Right renal cortex interstitium (tissue), 3 donors: ENCODE data around the gene NDEL1. TPM values are rescaled to one million over a fixed set of nuclear protein-coding genes. Genes with fewer than 3 reads are reported as not detected.

Experiments used
- DNase-seq, 3 donors: peaks; one replicate each; pipeline ENCODE4 v3.0.0-alpha.2; 2013; ENCODE audit warnings: low read depth in 3 of 3, low spot score in 2 of 3
- polyA plus RNA-seq, 3 donors: library from polyadenylated mRNA; unstranded; fragments of 120-200 nt; gene quantifications; one replicate each; pipeline ENCODE4 v1.2.1, GENCODE V29; 2013; ENCODE audit not compliant: insufficient read length in 3 of 3

The NDEL1 gene
- polyA plus RNA-seq, 3 donors = 44.9 to 54.6 (median 45.9) TPM

GRCh38 chr17:8475781-8476180 is 40.1 kb downstream of the NDEL1 start:
- no peak for DNase-seq

DNA sequence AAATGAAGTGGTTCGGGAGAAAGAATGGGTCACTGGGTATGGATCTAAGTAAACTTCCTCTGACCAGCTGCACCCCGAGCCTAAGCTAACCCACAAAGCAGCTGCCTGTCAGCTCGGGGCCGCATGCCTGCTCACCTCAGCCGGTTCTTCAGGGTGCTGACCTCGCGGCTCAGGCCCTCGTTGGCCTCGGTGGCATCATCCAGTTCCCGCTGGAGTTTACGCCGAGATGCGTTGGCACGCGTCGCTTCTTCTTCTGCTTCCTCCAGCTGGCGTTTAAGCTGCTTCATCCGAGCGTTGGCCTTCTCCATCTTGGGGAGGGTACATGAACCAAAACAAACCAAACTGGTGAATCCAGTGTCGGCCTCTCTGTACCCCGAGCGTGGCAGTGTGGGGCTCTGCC is 41.1 kb downstream of the NDEL1 start:
- no peak for DNase-seq

DNA sequence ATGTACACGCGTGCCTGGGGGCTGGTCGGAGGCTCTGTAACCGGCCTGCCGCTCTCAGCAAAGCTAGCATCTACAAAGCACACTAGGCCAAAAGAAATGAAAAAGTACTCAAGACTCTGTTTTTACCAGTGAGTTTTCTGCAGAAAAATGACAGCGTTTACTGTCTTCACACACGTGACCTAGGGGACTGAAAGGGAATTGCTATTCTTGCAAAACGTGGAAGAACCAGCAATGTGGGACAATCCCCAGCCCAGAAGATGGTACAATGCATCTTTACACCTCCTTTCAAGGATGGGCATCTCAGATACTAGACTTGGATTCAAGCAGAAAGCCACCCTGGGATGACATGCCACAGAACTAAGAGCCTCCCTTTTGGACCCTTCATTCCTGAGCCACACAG is 41.5 kb downstream of the NDEL1 start:
- no peak for DNase-seq

DNA sequence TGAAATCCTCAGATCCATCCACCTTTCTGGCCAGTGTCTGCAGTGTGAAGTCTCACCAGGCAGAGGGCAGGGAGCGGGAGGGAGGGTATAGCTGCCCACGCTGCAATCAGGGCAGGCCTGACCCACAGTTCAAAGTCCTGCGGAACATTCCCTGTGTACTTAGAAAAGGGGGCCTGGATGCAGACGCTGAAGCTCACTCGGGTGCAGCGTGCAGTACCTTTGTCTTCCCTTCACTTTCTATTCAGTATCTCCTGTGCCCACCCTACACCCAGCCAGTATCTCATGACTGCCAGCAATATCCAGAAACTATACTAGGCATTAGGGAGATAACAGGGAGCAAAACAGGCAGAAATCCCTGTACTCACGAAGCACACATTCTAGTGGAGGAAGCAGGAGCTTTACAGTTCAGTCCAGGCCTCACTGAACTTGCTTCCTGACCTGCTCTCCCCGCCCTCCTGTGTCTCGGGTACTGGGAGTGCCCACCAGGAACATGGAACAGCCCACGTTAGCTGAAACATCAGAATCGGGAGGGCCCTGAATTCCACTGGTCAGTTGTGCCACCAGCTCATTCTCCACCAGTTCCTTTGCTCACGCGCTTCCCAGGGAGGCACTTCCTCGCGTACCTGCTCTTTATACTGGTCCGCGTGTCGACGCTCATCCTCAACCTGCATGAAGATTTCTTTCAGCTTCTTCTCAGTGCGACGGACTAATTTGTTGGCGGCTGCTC is 42.2 kb downstream of the NDEL1 start:
- no peak for DNase-seq

- DNase-seq = no peak
These were observed 43.8 kb downstream of the NDEL1 start for GRCh38 chr17:8479431-8479947.

DNA sequence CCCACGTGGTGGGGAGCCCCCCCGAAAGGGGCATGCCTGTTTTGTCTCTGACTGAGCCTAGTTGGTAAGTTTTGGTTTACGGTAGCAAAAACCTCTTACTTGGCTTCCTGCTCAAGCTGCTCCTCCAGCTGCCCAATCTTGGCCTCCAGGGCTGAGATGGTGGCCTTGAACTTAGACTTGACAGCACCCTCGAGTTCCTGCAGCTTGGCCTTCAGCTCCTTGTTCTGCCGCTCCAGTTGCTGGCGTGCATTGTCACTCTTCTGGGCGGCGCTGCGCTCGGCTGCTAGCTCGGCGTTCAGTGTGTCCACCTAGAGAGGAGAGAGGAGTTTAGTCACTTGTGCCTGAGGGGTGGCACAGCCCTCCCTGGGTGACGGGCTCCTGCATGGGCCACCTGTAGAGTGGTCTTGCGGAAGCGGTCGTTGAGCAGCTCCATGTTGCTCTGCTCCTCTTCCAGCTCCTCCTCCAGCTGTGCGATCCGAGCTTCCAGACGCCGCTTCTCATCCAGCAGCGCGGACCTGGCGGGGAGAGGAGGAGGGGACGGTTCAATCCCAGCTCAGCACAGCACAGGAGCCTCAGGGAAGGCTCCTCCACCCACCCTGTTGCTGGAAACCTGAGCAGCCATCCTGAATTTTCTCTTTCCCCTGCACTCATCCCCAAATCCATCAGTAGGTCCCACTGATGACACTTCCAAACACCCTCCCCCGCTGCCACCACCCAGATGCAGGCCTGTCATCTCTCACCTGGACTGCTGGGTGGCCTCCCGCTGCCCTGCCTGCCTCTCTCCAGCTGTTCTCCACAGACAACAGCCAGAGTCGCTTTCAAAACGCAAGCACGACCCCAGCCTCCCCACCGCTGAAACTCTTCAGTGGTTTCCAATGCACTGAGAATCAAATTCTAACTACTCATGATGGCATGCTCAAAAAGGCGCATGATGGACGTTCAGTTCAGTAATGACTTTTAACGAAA is 44.6 kb downstream of the NDEL1 start:
- no peak for DNase-seq

DNA sequence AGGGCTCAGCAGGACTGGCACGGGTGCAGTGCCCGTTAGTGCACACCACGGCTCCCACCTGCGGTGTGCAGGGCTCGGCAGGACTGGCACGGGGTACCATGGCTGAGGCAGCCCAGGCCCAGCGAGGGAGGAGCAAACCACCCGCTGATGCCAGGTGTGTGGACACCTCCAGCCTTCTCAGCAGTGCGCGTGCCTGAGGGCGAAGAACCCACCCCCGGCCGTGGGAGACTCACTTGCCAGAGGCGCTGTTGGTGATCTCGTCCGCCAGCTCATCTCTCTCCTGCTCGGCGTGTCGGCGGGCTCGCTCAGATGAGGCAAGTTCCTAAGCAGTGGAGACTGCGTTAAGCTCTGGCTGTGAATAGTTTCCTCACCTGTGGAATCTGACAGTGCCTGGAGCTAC is 45.4 kb downstream of the NDEL1 start:
- DNase-seq = no peak

- no peak for DNase-seq
These were observed 46.0 kb downstream of the NDEL1 start for GRCh38 chr17:8481703-8482102.

GRCh38 chr17:8482546-8482945 is 46.9 kb downstream of the NDEL1 start:
- no peak for DNase-seq

DNA sequence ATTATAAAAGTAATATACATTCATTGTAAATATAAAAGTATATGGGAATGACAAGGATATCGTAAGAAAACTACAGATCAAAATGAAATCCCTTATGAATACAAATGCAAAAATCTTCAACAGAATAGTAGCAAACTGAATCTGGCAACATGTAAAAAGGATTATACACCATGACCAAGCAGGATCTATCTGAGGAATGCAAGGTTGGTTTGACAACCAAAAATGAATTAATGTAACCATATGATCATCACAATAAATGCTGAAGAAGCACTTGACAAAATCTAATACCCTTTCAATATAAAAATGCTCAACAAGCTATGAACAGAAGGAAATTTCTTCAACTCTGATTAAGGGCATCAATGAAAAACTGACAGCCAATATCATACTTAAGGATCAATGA is 48.8 kb downstream of the NDEL1 start:
- DNase-seq = no peak

GRCh38 chr17:8485491-8485890 is 49.8 kb downstream of the NDEL1 start:
- DNase-seq = no peak

- no peak for DNase-seq
These were observed 51.5 kb downstream of the NDEL1 start for GRCh38 chr17:8487130-8487645.

DNA sequence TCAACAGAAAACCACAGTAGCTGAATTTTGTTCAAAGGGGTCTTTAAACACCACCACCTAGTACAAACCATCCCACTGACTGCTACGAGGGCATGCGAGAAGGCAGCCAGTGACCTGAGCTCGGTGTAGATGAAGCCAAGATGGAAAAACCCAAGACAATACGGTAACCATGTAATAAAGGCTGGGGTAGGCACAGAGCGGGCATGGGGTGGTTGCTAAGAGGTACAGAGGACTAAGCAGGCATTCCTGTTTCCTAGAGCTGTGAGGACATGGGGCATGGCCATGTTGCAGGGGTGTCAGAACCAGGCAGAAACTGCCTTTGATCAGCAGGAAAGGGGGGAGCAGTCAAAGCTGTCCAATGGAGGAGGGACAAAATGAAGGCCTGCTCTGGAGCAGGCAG is 52.1 kb downstream of the NDEL1 start:
- no peak for DNase-seq

GRCh38 chr17:8488491-8488890 is 52.8 kb downstream of the NDEL1 start:
- DNase-seq = no peak

DNA sequence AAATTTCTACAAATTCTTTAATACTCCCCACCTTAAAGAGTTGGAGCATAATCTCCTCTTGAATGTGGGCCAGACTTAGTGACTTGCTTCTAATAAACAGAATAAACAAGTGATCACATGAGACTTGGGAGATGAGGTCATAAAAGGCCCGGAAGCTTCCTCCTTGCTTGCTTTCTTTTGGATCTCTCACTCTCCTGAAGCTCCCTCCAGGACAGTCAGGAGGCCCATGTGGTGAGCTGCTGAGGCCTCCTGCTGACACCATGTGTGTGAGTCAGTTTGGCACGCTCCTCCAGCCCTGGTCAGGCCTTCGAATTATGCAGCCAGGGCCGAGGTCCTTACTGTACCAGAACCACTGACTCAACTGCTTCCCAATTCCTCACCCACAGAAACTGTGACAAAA is 53.2 kb downstream of the NDEL1 start:
- DNase-seq = no peak

- no peak for DNase-seq
These were observed 54.2 kb downstream of the NDEL1 start for GRCh38 chr17:8489841-8490240.

- DNase-seq = no peak
These were observed 54.8 kb downstream of the NDEL1 start for GRCh38 chr17:8490256-8491023.

GRCh38 chr17:8492121-8492520 is 56.4 kb downstream of the NDEL1 start:
- DNase-seq = no peak

- DNase-seq = no peak
These were observed 58.3 kb downstream of the NDEL1 start for GRCh38 chr17:8494021-8494420.

GRCh38 chr17:8494506-8495111 is 58.9 kb downstream of the NDEL1 start:
- no peak for DNase-seq
